T-helper 2 cell (primary cell): ENCODE data around the gene HOXA4.

ENCODE experiments used
- DNase-seq, 5 experiments: peaks; one replicate each; pipeline versions ENCODE4 v3.0.0 to v3.0.0-alpha.2; 2012 to 2022

Gene HOXA4

GRCh38 chr7:27146491-27147198 lies 16.1 kb upstream of the HOXA4 start:
- DNase-seq, result no peak

GRCh38 chr7:27145914-27146412 lies 15.4 kb upstream of the HOXA4 start:
- DNase-seq, result no peak

- no peak for DNase-seq
Measured at GRCh38 chr7:27145165-27145913, 14.8 kb upstream of the HOXA4 start.

GRCh38 chr7:27144781-27145164 lies 14.2 kb upstream of the HOXA4 start:
- DNase-seq, result no peak

GRCh38 chr7:27143950-27144780 lies 13.6 kb upstream of the HOXA4 start:
- no peak for DNase-seq

- DNase-seq, result no peak
Measured at GRCh38 chr7:27143023-27143949, 12.7 kb upstream of the HOXA4 start, which contains the start of gene HOXA5. Gene HOXA5, minus strand, starts transcription at chr7:27143681. Its CDS starts 74 bp downstream, at chr7:27143607.

GRCh38 chr7:27142580-27143022 lies 12.0 kb upstream of the HOXA4 start:
- no peak for DNase-seq

- no peak for DNase-seq
Measured at GRCh38 chr7:27141923-27142579, 11.5 kb upstream of the HOXA4 start.

GRCh38 chr7:27141137-27141922 lies 10.8 kb upstream of the HOXA4 start:
- no peak for DNase-seq

- no peak for DNase-seq
Measured at GRCh38 chr7:27140126-27140857, 9.7 kb upstream of the HOXA4 start.

GRCh38 chr7:27139334-27140125 lies 9.0 kb upstream of the HOXA4 start:
- DNase-seq, result no peak

- no peak for DNase-seq
Measured at GRCh38 chr7:27138985-27139333, 8.4 kb upstream of the HOXA4 start.

- DNase-seq, result no peak
Measured at GRCh38 chr7:27138472-27138871, 7.9 kb upstream of the HOXA4 start.

- no peak for DNase-seq
Measured at GRCh38 chr7:27137640-27138315, 7.2 kb upstream of the HOXA4 start.

- DNase-seq, result peak in 1 of 5 experiments; percentile 53
Measured at GRCh38 chr7:27134392-27134791, 3.8 kb upstream of the HOXA4 start.

GRCh38 chr7:27133409-27134231 lies 3.1 kb upstream of the HOXA4 start:
- no peak for DNase-seq

GRCh38 chr7:27132978-27133377 lies 2.4 kb upstream of the HOXA4 start:
- no peak for DNase-seq
